ENCODE data around the gene PIH1D2.

The PIH1D2 gene

GRCh38 chr11:112057170-112057569 lies 16.6 kb downstream of the PIH1D2 start:
- TF ChIP-seq POU6F1 (CRISPR knock-in tag; IDR thresholded peaks at IDR 0.05; ENCODE audit: borderline replicate concordance, low read depth): no peak
- no peak for TF ChIP-seq PPARA (CRISPR knock-in tag; IDR thresholded peaks at IDR 0.05; ENCODE audit: borderline replicate concordance)
- no peak for TF ChIP-seq BACH2 (CRISPR knock-in tag; IDR thresholded peaks at IDR 0.05; ENCODE audit: borderline replicate concordance)
- TF ChIP-seq CSRNP3 (CRISPR knock-in tag; IDR thresholded peaks at IDR 0.05): no peak
- no peak for TF ChIP-seq ZC3H10 (CRISPR knock-in tag; IDR thresholded peaks at IDR 0.05)
- TF ChIP-seq TCF4 (CRISPR knock-in tag; IDR thresholded peaks at IDR 0.05; ENCODE audit: borderline replicate concordance): no peak
- TF ChIP-seq, protein P1, sequence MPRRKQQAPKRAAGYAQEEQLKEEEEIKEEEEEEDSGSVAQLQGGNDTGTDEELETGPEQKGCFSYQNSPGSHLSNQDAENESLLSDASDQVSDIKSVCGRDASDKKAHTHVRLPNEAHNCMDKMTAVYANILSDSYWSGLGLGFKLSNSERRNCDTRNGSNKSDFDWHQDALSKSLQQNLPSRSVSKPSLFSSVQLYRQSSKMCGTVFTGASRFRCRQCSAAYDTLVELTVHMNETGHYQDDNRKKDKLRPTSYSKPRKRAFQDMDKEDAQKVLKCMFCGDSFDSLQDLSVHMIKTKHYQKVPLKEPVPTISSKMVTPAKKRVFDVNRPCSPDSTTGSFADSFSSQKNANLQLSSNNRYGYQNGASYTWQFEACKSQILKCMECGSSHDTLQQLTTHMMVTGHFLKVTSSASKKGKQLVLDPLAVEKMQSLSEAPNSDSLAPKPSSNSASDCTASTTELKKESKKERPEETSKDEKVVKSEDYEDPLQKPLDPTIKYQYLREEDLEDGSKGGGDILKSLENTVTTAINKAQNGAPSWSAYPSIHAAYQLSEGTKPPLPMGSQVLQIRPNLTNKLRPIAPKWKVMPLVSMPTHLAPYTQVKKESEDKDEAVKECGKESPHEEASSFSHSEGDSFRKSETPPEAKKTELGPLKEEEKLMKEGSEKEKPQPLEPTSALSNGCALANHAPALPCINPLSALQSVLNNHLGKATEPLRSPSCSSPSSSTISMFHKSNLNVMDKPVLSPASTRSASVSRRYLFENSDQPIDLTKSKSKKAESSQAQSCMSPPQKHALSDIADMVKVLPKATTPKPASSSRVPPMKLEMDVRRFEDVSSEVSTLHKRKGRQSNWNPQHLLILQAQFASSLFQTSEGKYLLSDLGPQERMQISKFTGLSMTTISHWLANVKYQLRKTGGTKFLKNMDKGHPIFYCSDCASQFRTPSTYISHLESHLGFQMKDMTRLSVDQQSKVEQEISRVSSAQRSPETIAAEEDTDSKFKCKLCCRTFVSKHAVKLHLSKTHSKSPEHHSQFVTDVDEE (CRISPR knock-in tag; IDR thresholded peaks at IDR 0.05): no peak
- no peak for TF ChIP-seq ZNF70 (CRISPR knock-in tag; IDR thresholded peaks at IDR 0.05)
- no peak for TF ChIP-seq ZFP3 (CRISPR knock-in tag; IDR thresholded peaks at IDR 0.05)
- no peak for TF ChIP-seq ESRRG (CRISPR knock-in tag; IDR thresholded peaks at IDR 0.05)
- TF ChIP-seq ZNF565 (CRISPR knock-in tag; conservative IDR thresholded peaks at IDR 0.05; ENCODE audit: low read depth): no peak
- TF ChIP-seq, protein P2, sequence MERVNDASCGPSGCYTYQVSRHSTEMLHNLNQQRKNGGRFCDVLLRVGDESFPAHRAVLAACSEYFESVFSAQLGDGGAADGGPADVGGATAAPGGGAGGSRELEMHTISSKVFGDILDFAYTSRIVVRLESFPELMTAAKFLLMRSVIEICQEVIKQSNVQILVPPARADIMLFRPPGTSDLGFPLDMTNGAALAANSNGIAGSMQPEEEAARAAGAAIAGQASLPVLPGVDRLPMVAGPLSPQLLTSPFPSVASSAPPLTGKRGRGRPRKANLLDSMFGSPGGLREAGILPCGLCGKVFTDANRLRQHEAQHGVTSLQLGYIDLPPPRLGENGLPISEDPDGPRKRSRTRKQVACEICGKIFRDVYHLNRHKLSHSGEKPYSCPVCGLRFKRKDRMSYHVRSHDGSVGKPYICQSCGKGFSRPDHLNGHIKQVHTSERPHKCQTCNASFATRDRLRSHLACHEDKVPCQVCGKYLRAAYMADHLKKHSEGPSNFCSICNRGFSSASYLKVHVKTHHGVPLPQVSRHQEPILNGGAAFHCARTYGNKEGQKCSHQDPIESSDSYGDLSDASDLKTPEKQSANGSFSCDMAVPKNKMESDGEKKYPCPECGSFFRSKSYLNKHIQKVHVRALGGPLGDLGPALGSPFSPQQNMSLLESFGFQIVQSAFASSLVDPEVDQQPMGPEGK (CRISPR knock-in tag; IDR thresholded peaks at IDR 0.05; ENCODE audit: borderline replicate concordance): no peak
- no peak for TF ChIP-seq ARNTL (CRISPR knock-in tag; IDR thresholded peaks at IDR 0.05; ENCODE audit: borderline replicate concordance, low read depth)
- no peak for TF ChIP-seq GLIS3 (CRISPR knock-in tag; IDR thresholded peaks at IDR 0.05)
- TF ChIP-seq ZNF8 (CRISPR knock-in tag; IDR thresholded peaks at IDR 0.05): no peak
- TF ChIP-seq OSR1 (CRISPR knock-in tag; IDR thresholded peaks at IDR 0.05): no peak
- TF ChIP-seq ISL1 (CRISPR knock-in tag; IDR thresholded peaks at IDR 0.05): no peak
- TF ChIP-seq SNAI2 (CRISPR knock-in tag; IDR thresholded peaks at IDR 0.05): no peak
- no peak for ATAC-seq

DNA sequence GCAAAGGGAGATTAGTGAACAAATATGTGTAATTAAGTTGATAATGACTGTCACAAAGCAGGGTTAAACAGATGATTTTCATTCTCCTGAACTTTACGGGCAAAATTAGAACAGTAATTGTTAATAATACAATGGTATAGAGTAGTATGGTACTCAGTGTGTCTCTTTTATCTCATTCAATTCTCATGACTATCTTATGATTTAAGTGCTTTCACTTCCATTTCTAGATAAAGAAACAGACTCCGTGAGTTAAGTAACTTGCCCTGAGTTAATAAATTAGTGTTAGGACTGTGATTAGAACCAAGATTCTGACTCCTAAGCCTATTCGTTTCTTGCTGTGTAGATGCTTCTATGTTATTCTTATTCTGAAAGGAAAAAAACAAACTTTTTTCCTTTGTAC lies 22.0 kb downstream of the PIH1D2 start:
- TF ChIP-seq TCF4 (CRISPR knock-in tag; IDR thresholded peaks at IDR 0.05; ENCODE audit: borderline replicate concordance): no peak
- TF ChIP-seq CSRNP3 (CRISPR knock-in tag; IDR thresholded peaks at IDR 0.05): no peak
- no peak for TF ChIP-seq PPARA (CRISPR knock-in tag; IDR thresholded peaks at IDR 0.05; ENCODE audit: borderline replicate concordance)
- no peak for TF ChIP-seq OSR1 (CRISPR knock-in tag; IDR thresholded peaks at IDR 0.05)
- no peak for TF ChIP-seq ZFP30 (CRISPR knock-in tag; IDR thresholded peaks at IDR 0.05)
- no peak for TF ChIP-seq ISL1 (CRISPR knock-in tag; IDR thresholded peaks at IDR 0.05)
- TF ChIP-seq, protein P3, sequence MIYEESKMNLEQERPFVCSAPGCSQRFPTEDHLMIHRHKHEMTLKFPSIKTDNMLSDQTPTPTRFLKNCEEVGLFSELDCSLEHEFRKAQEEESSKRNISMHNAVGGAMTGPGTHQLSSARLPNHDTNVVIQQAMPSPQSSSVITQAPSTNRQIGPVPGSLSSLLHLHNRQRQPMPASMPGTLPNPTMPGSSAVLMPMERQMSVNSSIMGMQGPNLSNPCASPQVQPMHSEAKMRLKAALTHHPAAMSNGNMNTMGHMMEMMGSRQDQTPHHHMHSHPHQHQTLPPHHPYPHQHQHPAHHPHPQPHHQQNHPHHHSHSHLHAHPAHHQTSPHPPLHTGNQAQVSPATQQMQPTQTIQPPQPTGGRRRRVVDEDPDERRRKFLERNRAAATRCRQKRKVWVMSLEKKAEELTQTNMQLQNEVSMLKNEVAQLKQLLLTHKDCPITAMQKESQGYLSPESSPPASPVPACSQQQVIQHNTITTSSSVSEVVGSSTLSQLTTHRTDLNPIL (CRISPR knock-in tag; IDR thresholded peaks at IDR 0.05; ENCODE audit: low read depth): no peak
- TF ChIP-seq GLIS3 (CRISPR knock-in tag; IDR thresholded peaks at IDR 0.05): no peak
- TF ChIP-seq, protein P2 (CRISPR knock-in tag; IDR thresholded peaks at IDR 0.05; ENCODE audit: borderline replicate concordance): no peak
- no peak for TF ChIP-seq CSDC2 (CRISPR knock-in tag; IDR thresholded peaks at IDR 0.05)
- TF ChIP-seq, protein P1 (CRISPR knock-in tag; IDR thresholded peaks at IDR 0.05): no peak

More for the DNA sequence above, 22.0 kb downstream of the PIH1D2 start:
- ATAC-seq: no peak

Data from SK-N-SH treated with all-trans-retinoic acid at 6 μM for 48 hours (cell line).